Mesenteric fat pad (tissue), 1 donor: ENCODE results near the gene CHID1. TPM values are rescaled to one million over a fixed set of nuclear protein-coding genes. Genes with fewer than 3 reads are reported as not detected.

Experiments
- DNase-seq: peaks from one replicate; pipeline ENCODE4 v3.0.0-alpha.2; 2020; ENCODE audit warnings: low spot score
- total RNA-seq: library from RNA; stranded (reverse); fragmentation: NEBNext Ultra II Directional; extraction: Animal tissue kit (Norgen Biotek cat#: 25700); gene quantifications from one replicate; pipeline ENCODE4 v1.2.1, GENCODE V29; 2021
- donor health status: DM: yes; HTN: yes; CAD: no.

The CHID1 gene
- total RNA-seq, 1 donor from 2014 or later = 72.1 TPM

DNA sequence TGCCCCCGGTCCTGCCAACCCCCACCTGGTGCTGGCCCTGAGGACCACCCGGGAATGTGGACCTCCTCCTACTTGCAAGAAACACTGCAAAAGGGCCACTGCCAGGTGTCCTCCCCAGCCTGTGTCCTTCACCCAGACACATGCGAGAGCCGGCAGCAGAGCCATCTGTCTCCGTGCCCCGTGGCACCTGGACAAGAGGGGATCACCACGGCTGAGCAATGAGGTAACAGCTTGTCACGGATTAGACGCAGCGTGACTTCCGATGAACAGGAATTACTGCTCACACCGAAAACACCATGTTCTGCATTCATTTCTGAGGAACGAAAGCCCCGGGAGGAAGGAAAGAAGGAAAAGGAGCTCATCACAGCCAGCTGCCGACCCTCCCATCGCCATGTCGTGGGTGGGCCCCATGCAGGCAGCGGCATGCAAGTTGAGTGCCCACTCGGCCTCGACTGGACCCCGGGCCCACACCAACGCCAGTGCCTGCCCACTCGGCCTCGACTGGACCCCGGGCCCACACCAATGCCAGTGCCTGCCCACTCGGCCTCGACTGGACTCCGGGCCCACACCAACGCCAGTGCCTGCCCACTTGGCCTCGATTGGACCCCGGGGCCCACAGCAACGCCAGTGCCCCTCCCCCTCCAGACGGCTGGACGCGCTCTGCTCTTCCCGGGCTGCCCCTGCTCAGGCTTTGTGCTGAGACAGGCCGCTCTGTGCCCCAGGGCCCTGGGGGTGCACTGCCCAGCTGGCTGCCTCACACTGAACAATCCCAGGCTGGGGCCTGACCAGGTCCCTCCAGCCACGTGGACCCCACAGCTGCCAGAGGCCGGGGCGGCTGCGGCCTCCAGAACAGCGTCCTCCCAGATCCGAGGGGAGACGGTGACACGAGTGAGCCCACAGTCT, 22.0 kb downstream of the CHID1 start:
- no peak for DNase-seq

DNA sequence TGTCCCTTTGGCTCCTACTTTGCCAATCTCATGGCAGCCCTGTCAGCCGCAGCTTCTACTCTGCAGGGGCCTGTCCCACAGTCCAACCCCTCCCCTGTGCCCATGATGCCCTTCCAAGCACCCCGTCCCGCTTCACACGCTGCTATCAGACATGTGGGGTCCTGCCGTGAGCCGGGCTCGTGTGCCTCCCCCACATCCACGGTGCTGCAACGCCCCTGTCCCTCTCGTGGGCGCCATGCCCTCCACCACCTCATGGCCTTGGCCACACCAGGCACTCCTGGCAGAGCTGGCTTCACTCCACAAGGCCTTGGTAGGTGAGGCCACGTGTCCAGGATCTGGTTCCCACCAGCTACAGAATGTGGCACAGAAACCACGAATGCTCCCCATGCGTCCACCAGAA, 23.0 kb downstream of the CHID1 start:
- no peak for DNase-seq

DNA sequence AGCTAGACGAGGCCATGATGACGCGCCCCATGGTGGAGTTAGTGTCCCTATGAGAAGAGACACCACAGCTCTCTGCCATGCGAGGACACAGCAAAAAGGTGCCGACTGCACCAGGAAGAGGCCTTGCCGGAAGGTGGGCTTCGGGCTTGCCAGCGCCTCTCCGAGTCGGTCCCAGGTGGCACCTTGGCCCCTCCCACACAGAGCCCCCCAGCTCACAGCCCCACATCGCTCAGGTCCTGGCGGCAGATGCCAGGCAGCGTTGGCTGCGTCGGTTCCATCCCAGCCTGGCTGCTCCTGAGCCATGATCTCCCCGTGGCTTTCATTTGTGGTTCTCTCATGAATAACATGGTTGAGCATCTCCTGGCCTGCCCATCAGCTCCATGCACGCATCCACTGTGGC, 24.0 kb downstream of the CHID1 start:
- DNase-seq = no peak

DNA sequence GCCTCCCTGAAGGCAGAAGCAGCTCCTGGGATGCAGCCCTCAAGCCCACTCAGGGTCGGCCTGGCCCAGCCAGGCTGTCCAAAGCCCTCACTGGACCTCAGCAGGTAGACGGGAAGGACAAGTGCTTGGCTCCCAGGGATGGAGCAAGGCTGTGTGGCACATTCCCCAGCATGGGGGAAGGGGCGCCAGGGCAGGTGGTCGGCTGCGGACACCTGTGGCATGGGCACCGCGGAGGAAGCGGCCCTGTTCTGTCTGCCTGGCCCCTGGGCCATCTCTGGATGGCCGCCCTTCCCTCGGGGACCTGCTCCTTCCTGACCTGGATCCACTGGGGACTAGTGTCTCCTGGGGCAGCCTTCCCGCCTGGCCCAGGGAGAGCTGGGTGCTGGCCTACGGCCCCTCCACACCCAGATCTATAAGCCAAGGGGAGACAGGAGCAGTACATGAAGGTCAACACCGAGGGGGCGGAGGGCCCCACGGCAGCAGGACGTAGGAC, 26.0 kb downstream of the CHID1 start:
- no peak for DNase-seq

DNA sequence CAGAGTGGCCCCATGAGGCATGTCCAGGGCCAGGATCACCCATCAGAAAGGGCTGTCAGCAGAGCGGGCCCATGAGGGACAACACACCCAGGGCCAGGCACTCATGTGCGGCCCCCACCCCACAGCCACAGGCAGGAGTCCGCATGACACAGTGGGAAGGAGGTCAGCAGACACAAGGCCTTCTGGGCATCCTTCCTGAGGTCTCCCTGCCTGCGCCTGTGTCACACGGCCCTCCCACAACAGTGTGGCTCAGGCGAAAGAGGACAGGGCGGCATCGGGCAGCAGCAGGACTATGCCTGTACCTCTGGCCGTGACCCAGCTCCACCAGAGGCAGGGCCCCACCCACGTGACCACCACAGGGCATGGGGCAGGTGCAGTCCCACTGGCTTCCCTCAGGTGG, 27.1 kb downstream of the CHID1 start:
- no peak for DNase-seq

DNA sequence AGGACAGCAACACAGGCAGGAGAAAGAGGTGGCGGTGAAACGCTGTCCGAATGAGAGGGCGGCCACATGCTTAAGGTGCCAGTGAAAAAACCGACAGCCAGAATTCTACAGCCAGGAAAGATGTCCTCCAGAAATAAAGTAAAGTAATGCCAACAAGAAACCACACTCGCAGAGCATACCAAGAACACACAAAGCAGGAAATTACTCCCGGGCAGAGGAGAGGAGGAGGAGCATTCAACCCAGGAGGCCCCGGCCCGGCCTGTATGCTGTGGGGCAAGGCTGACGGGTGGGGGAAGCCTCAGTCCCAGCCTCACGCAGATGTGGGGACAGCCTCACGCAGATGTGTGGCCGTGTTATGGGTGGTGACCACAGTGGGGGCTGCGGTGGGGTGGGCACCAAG, 28.0 kb downstream of the CHID1 start:
- no peak for DNase-seq

DNA sequence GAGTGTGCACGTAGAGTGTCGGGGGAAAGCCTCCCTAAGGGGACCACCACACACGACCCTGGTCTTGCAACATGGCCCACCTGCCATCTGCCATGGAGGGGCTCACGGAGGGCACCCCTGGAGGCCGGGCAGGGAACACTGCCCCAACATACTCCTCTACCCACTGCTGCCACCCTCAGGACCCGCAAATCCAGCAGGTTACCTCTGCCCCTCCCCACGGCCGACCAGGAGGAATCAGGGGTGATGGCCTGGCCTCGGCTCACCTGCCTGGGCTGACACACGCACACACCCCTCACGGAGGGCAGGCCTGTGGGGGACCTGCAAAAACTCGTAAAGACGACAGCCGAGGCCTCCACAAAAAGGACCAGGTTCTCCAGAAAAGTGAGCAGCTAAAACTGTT, 30.2 kb downstream of the CHID1 start:
- DNase-seq = no peak

DNA sequence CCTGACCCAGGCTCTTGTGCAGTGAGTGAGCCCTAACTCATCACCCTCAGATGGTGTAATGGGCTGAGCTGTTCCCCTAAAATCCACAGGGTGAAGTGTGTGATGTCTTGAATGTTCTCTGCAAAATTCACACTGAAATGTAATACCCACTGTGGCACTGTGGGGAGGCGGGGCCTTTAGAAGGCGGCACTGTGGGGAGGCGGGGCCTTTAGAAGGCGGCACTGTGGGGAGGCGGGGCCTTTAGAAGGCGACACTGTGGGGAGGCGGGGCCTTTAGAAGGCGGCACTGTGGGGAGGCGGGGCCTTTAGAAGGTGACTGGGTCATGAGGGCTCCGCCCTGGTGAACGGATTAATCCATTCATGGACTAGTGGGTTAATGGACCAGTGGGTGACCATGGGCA, 33.0 kb downstream of the CHID1 start:
- DNase-seq = no peak

DNA sequence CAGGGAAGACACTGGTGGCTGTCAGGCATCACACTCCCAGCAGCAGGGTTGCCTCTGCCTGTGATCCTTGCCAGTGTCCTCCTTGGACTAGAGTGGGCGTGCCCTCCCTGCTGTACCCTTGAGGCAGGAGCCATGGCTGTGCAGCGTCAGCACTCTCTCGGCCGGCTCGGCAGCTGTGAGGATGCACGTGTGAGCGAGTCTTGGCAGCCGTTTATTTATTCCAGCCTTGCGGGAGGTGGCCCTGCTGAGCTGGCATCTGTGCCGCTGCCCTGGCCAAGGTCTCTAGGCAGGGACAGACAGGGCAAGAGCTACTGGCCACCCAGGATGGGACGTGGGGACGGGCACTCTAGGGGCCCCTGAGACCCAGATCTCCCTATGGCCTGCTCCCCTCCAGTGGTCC, 34.1 kb downstream of the CHID1 start:
- DNase-seq = no peak

DNA sequence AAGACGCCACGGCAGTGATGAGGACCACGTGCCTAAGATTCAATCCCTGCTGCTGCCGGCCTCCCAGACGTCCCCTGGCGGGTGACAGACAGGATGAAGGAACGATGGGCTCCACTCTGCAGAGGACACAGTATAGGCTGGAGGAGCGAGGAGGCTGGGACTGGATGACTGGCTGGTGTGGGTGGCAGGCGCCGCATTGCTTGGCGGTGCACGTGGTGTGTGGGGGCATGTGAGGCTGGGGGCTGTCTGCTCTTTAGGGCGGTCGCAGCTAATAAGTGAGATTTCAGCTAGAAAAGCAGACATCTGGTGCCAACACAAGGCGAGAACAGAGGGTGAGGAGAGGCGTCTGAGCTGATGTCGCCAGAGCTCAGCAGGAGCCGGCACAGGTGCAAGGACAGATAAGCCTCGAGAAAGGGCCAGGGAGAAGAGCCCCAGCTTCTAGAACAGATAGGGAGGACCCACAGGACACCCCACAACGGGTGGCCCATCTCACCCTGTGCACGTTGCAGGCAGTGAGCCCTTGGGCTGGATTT, 34.8 kb downstream of the CHID1 start:
- DNase-seq = no peak

DNA sequence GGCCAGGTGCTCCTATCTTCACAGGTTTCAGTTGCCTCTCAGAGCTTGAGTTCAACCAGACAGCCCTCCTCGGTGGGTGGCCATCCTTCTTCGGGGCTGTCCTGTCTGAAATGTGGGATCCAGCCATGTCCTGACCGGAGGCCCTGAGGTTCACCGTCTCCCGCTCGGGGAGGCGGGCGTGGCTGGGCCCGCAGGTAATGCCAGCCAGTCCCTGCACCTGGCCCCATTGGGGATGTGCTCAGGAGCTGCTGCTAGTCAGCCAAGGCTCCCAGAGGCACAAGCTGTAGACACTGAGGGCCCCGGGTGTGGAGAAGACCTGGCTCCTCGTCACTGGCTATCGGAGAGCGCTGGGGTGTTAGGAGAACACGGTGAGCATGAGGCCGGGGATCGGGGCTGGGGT, 35.4 kb downstream of the CHID1 start:
- DNase-seq = no peak

DNA sequence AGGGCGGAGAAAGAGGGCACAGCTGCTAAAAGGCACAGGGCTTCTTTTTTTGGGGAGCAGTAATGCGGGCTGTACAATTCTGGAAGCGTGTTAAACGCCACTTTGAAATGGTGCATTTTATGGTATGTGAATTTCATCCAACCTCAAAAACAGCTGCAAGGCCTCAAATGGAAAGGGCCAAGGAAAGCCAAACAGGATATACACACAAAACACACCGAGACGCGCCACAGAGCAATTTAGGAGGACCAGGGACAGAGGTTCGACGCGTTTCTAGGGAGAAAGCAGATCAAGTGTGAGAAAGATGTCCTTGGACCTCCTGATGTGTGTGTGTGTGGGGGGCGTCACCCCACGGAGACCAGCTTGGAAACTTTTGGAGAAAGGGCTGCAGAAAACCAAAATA, 36.9 kb downstream of the CHID1 start:
- DNase-seq = no peak

DNA sequence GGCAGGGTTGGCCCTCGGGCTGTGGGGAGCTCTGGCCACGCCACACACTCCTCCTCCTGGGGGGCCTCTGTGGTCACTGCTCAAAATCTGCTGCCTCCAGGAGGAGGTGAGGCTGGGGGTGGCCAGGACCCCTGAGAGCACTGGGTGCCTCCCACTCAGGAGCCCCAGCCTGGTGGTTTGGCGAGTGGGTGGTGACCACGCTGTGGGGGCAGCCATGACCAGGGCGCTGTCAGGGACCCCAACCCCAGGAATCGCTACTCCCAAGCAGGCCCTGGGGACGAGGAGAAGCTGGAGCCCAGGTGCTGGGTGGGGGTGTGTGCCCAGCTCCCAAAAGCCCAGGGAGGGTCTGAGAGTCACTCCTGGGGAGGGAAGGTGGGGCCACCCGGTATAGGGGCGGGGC, 37.8 kb downstream of the CHID1 start:
- DNase-seq = no peak

DNA sequence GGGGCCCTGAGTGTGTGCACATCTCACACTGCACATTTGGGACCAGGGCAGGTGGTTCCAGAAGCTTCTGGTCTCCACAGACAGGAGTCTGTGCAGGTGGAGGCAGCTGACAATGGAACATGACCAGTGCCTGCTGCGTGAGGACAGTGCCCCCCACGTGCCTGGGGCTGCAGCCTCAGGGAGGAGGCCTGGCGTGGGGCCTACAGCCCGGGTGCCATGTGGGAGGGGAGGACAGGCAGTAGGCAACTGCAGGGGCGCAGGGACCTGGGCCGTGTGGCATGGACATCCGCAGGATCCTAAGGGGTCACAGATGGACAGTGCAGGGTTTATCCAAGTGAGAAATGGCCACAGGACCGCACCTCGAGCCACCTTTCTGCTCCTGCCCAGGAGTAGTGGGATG, 39.1 kb downstream of the CHID1 start:
- DNase-seq = no peak

DNA sequence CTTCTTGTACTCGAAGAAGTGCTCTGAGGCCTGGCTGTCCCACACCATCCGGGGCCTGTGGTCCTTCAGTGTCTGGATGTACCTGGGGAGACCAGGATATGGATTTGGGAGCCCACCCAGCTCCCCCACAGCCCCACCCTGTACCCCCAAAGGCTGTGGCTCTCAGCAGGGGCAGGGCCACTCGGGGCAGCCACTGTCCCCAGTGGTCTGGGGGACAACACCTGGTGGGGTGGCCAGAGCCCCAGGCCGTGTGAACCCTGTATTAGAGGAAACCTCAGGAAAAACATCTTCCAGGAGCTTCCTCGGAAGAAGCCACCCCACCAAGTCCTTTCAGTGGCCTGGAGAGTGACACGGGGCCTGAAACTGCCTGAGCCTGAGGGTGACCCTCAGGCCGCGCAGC, 40.2 kb downstream of the CHID1 start:
- no peak for DNase-seq

DNA sequence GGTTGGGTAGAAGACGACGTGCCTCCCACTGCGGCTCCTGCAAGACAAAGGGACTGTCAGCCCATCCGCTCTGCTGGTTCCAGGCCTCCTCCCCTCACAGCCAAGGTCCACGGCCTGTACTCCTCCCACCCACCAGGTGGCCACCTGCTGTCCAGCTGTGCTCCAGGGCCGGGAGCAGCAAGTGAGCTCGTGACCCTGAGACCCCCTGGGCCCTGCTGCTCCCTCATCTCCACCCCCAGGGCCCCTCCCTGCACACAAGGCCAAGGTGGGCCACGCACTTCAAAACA, 40.5 kb downstream of the CHID1 start:
- no peak for DNase-seq

DNA sequence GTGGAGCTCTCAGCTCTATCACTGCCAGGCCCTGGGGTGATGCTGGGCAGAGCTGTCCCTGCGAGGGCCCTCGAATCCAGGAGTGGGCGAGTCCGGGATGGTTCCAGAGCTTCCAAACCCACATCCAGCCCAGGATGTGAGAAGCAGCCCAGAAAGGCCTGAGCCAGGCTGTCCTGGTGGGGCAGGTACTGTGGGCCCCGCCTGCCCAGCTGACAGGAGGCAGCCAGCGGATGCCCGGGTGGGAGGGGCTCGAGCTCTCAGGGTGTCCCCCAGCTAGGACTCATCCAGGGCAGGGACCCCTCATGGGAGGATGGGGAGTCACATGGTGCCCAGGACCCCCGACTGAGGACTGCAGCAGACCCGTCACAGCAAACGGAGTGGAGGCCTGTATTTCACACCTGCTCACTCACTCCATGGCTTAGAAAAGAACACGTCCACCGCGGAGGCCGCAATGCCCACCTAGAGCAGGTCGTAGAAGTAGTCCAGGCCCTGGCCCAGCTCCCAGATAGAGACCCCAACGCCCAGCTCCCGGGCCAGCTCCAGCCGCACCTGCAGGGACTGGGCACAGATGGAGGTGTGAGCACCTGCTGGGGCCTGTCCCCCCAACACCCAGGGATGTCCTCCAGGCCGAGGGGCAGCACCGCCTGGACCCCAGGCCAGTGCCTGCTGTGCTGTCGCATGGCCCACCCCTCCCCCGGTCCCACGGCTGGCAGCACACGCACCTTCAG, 41.0 kb downstream of the CHID1 start:
- DNase-seq = no peak

DNA sequence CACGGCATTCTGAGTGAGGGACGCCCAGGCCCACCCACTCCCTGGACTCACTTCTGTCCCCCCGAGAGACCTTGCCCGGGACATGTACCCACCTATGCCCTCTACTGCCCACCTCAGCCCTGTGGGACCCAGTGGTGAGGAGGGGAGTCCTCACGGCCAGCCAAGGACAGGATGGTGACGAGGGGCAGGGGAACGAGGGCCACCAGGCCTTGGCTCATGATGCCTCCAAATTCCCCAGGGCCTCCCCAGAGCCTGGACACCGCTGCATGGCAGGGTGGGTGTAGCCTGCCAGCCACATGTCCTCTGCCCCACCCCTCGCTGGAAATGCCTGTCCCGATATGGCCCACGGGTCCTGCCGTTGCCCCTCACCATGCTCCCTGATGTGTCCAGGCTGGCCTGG, 41.8 kb downstream of the CHID1 start:
- no peak for DNase-seq

DNA sequence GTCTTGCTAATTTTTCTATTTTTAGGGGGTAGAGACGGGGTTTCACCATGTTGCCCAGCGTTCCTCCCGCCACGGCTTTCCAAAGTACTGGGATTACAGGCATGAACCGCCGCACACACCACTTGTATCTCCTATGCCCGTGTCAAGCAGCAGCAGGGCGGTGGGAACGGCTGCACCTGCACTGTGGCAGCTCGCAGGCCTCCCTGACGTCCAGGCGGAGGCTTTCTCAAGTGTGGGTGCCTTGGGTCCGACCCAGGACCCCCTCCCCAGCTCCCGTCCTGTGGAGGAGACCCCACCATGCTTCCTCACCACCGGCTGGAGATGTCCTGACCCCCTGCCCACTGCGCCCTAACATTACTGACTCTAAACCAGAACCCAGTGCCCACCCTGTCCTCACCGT, 42.2 kb downstream of the CHID1 start:
- no peak for DNase-seq

DNA sequence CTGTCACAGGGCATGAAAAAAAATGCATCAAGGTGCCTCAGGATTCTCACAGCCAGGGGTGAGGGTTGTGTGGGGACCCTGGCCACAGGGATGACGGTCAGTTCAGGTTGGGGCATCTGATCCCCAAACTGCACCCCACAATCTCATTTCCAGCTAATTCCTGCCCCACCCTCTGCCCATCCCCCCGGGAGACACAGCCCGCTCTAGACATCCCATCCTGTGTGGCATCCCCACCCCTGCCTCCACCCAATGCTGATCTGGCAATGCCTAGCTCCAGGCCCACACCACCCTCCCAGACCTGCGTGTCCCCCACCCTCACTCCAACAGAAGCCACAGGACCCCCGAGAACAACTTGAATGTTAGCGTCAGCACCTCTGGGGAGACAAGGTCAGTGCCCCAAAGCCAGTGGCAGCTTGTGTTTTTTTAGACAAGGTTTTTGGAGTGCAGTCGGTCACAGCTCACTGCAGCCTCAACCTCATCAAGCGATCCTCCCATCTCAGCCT, 42.7 kb downstream of the CHID1 start:
- no peak for DNase-seq

DNA sequence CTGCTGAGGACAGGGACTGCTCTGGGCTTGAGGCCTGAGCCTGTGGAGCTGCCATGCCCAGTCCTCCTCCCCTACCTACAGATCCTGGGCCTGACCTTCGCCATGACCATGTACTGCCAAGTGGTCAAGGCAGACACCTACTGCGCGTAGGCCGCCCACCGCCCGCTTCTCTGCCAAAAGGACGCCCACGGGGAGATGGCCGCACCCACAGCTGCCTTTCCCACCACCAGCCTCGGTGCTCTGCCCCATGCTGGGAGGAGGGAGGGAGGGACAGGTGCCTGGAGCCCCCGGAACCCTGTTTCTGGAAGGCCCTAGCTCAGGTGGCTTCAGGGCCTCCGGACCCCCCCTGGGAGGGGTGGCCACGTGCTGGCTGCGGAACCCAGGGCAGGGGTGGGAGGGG, 44.1 kb downstream of the CHID1 start:
- DNase-seq = no peak
